ENCODE results near the gene CAMK2D. TPM values are rescaled to one million over a fixed set of nuclear protein-coding genes. Genes with fewer than 3 reads are reported as not detected.

The CAMK2D gene
- total RNA-seq, 1 experiment from 2014 or later = 32.1 TPM

DNA sequence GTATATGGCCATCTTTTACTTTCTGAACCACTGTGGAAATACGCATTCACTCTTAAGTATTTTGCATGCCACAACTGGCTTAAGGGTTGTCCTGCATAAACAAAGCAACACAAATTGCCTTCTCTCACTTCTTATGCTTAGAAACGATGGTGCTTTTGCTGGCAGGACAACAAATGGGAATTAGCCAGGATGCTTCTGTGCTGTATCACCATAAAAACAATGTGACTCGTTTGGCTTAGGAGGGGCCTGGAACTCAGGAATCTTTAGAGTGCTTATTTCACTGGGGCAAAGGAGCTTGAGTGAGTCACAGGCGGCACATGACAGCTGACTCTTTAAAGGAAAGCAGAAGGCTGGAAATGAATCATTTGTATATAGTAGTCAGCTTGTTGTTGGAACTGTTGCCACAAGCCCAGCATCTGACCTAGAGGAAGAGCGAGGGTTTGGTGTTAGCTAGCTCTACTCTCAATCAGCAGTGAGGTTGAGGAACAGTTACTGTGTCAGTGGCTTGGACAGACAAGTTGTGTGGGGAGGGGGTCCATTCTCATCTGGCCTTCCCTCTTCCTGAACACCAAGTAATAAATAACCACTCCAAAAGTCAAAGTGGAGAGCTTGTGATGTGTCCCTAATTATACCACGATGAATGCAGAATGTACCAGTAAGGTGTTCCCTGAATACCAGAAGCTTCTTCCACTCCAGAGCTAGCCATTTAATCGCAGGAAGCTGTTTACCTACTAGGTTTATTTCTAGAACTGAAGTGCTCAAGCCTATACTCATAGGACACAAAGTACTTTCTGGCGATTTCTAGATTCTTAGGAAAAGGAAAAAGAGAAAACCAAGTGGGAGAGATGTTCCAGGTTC is 293.1 kb downstream of the CAMK2D start:
- H3K4me3 Mint-ChIP-seq (ENCODE audit: unreplicated experiment) = peak overlapping the region; percentile 66
- H3K27ac Mint-ChIP-seq (ENCODE audit: low read depth, unreplicated experiment) = peak overlapping the region; percentile 73
- TSS peak; percentile 89 for BruUV-seq (replicated peaks)
- H3K4me1 Mint-ChIP-seq (ENCODE audit: insufficient read depth, unreplicated experiment) = peaks cover 37% of the 10 kb centered on the region
- H3K9me3 Mint-ChIP-seq (ENCODE audit: unreplicated experiment) = peaks cover 9% of the 10 kb centered on the region
- ChIA-PET POLR2A (interaction anchor here (0.5 to 3.9 kb wide), 30 partner anchors 8 to 1404 kb away, joined by 3 to 88 read pairs (median 4); no protein-coding TSS in a partner anchor), CTCF (interaction anchor here (0.6 to 2.1 kb wide), 8 partner anchors 20 to 910 kb away, joined by 3 to 9 read pairs (median 3); no protein-coding TSS in a partner anchor)
- peak; percentile 98 for DNase-seq (ENCODE audit: unreplicated experiment)
- no peaks in the 10 kb centered on the region for H3K27me3 Mint-ChIP-seq (ENCODE audit: insufficient read depth, unreplicated experiment)
- H3K36me3 Mint-ChIP-seq (ENCODE audit: insufficient read depth, unreplicated experiment) = peaks cover 17% of the 10 kb centered on the region
- TF ChIP-seq, protein P1, sequence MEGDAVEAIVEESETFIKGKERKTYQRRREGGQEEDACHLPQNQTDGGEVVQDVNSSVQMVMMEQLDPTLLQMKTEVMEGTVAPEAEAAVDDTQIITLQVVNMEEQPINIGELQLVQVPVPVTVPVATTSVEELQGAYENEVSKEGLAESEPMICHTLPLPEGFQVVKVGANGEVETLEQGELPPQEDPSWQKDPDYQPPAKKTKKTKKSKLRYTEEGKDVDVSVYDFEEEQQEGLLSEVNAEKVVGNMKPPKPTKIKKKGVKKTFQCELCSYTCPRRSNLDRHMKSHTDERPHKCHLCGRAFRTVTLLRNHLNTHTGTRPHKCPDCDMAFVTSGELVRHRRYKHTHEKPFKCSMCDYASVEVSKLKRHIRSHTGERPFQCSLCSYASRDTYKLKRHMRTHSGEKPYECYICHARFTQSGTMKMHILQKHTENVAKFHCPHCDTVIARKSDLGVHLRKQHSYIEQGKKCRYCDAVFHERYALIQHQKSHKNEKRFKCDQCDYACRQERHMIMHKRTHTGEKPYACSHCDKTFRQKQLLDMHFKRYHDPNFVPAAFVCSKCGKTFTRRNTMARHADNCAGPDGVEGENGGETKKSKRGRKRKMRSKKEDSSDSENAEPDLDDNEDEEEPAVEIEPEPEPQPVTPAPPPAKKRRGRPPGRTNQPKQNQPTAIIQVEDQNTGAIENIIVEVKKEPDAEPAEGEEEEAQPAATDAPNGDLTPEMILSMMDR (IDR thresholded peaks at IDR 0.05; ENCODE audit: unreplicated experiment) = no peak
- intact Hi-C loops (cut with micrococcal nuclease) = loop anchor here (1.0 to 5.0 kb wide), 5 partner anchors 22 to 294 kb away; no protein-coding TSS in a partner anchor

DNA sequence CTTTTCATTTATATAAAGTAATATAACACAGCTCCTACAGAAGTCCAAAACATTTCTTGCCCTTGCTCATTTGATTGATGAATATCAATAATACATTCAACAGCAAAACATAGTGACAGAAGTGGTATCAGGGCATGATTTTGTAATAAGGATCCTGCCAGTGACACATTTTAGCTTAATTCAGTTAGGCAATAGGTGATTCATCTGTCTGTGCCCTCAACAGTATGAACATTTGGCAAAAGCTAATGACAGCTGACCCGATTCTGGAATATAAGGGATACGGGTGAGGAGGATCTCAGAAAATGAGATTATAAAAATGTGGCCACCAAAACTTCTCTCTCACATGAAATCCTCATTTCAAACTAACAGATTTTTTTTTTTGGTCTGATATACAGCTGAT is 294.0 kb downstream of the CAMK2D start:
- H3K9me3 Mint-ChIP-seq (ENCODE audit: unreplicated experiment) = peaks cover 9% of the 10 kb centered on the region
- TF ChIP-seq, protein P1 (IDR thresholded peaks at IDR 0.05; ENCODE audit: unreplicated experiment) = no peak
- POLR2A ChIA-PET = interaction anchor here (0.6 to 3.9 kb wide), 22 partner anchors 9 to 613 kb away, joined by 3 to 88 read pairs (median 6); no protein-coding TSS in a partner anchor

DNA sequence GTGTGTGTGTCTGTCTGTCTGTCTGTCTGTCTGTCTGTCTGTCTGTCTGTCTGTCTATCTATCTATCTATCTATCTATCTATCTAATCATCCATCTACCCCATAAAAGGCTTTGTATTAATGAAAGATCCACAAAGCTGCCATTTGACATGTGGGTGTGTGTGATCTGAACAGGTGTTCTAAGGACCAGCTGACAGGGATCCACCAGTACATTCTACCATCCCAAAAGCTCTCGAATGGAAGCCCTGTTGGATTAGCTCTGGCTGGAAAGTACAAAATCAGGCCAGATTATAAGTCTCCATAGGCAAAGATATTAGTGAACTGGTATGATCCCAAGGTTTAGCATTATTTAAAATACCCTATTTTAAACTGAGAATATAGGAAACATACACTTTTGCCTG is 299.3 kb downstream of the CAMK2D start:
- ChIA-PET CTCF (interaction anchor here (1.1 kb wide), 1 partner anchor 15 kb away, joined by 4 read pairs; no protein-coding TSS in a partner anchor), POLR2A (interaction anchor here (1.2 kb wide), 1 partner anchor 12 kb away, joined by 6 read pairs; no protein-coding TSS in a partner anchor)
- no peak overlapping the region for H3K27ac Mint-ChIP-seq (ENCODE audit: low read depth, unreplicated experiment)
- intact Hi-C loops (cut with micrococcal nuclease) = no loop called here
- H3K36me3 Mint-ChIP-seq (ENCODE audit: insufficient read depth, unreplicated experiment) = peaks cover 47% of the 10 kb centered on the region
- no peaks in the 10 kb centered on the region for H3K9me3 Mint-ChIP-seq (ENCODE audit: unreplicated experiment)
- H3K4me3 Mint-ChIP-seq (ENCODE audit: unreplicated experiment) = no peak overlapping the region
- no peak for DNase-seq (ENCODE audit: unreplicated experiment)
- TF ChIP-seq, protein P1 (IDR thresholded peaks at IDR 0.05; ENCODE audit: unreplicated experiment) = no peak
- H3K4me1 Mint-ChIP-seq (ENCODE audit: insufficient read depth, unreplicated experiment) = no peaks in the 10 kb centered on the region
- BruUV-seq (replicated peaks) = no TSS peak
- H3K27me3 Mint-ChIP-seq (ENCODE audit: insufficient read depth, unreplicated experiment) = no peaks in the 10 kb centered on the region

More for the DNA sequence above, 294.0 kb downstream of the CAMK2D start:
- intact Hi-C loops (cut with micrococcal nuclease) = loop anchor here (5.0 kb wide), 1 partner anchor 75 kb away; no protein-coding TSS in a partner anchor
- CTCF ChIA-PET = interaction anchor here (0.6 to 2.1 kb wide), 5 partner anchors 21 to 316 kb away, joined by 3 to 9 read pairs (median 3); no protein-coding TSS in a partner anchor
- Mint-ChIP-seq H3K4me1 (ENCODE audit: insufficient read depth, unreplicated experiment) (peaks cover 37% of the 10 kb centered on the region), H3K4me3 (ENCODE audit: unreplicated experiment) (peak overlapping the region; percentile 66), H3K36me3 (ENCODE audit: insufficient read depth, unreplicated experiment) (peaks cover 17% of the 10 kb centered on the region), H3K27ac (ENCODE audit: low read depth, unreplicated experiment) (peak overlapping the region; percentile 73), H3K27me3 (ENCODE audit: insufficient read depth, unreplicated experiment) (no peaks in the 10 kb centered on the region)
- peak; percentile 87 for DNase-seq (ENCODE audit: unreplicated experiment)
- BruUV-seq (replicated peaks) = no TSS peak

DNA sequence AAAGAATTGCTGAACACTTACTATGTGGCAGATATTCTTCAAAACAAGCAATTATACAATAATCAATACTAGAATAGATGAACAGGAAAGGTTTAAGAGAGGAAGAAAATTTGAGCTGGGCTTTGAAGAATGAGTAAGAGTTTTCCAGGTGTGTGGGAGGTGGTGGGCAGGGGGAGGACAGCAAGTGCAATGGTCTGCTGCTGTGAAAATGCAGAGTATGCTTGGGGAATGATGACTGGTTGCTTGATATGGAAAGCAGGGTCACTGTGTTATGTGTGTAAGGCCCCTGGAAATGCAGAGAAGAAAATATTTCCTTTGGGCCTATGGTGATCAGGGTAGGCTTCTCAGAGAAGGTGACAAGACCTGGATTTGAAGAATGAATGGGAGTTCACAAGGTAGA is 300.3 kb downstream of the CAMK2D start:
- Mint-ChIP-seq H3K9me3 (ENCODE audit: unreplicated experiment) (no peaks in the 10 kb centered on the region), H3K27ac (ENCODE audit: low read depth, unreplicated experiment) (no peak overlapping the region), H3K36me3 (ENCODE audit: insufficient read depth, unreplicated experiment) (peaks cover 57% of the 10 kb centered on the region), H3K4me3 (ENCODE audit: unreplicated experiment) (no peak overlapping the region), H3K27me3 (ENCODE audit: insufficient read depth, unreplicated experiment) (no peaks in the 10 kb centered on the region), H3K4me1 (ENCODE audit: insufficient read depth, unreplicated experiment) (no peaks in the 10 kb centered on the region)
- intact Hi-C loops (cut with micrococcal nuclease) = no loop called here
- ChIA-PET CTCF (interaction anchor here (0.6 kb wide), 2 partner anchors 39 to 79 kb away, joined by 3 read pairs; no protein-coding TSS in a partner anchor), POLR2A (no interaction called here)
- DNase-seq (ENCODE audit: unreplicated experiment) = no peak
- no TSS peak for BruUV-seq (replicated peaks)
- TF ChIP-seq, protein P1 (IDR thresholded peaks at IDR 0.05; ENCODE audit: unreplicated experiment) = no peak

Measured in MCF 10A (cell line).